Fibroblast of mammary gland (primary cell): Measurements from ENCODE around the gene EFEMP1.

Experiments used
- DNase-seq: peaks from one replicate; pipeline ENCODE4 v3.0.0-alpha.2; 2010; ENCODE audit warnings: low read depth
- H3K4me3 ChIP-seq: 2 replicates; pipeline ENCODE4 v1.5.1; 2011; ENCODE audit warnings: low read depth, mild to moderate bottlenecking, low read length, moderate library complexity; ENCODE audit not compliant: control insufficient read depth
- CTCF ChIP-seq: conservative IDR thresholded peaks from 2 replicates; pipeline ENCODE4 v1.5.1; 2011; ENCODE audit warnings: low read depth, low read length, inconsistent platforms; ENCODE audit not compliant: control insufficient read depth, insufficient read depth

Gene EFEMP1

GRCh38 chr2:55885127-55885943, 38.2 kb downstream of the EFEMP1 start:
- TF ChIP-seq CTCF, result no peak
- peak; percentile 96 for DNase-seq
- H3K4me3 ChIP-seq, result no peak overlapping the region

GRCh38 chr2:55883829-55884228, 39.8 kb downstream of the EFEMP1 start:
- no peak for TF ChIP-seq CTCF
- DNase-seq, result no peak
- no peak overlapping the region for H3K4me3 ChIP-seq

- peak; percentile 58 for DNase-seq
- TF ChIP-seq CTCF, result no peak
- no peak overlapping the region for H3K4me3 ChIP-seq
Observed at GRCh38 chr2:55883357-55883756, 40.2 kb downstream of the EFEMP1 start.

GRCh38 chr2:55882954-55883353, 40.6 kb downstream of the EFEMP1 start:
- no peak for DNase-seq
- TF ChIP-seq CTCF, result no peak
- no peak overlapping the region for H3K4me3 ChIP-seq

- DNase-seq, result no peak
- no peak overlapping the region for H3K4me3 ChIP-seq
- no peak for TF ChIP-seq CTCF
Observed at GRCh38 chr2:55880416-55881143, 43.0 kb downstream of the EFEMP1 start.

GRCh38 chr2:55879976-55880375, 43.6 kb downstream of the EFEMP1 start:
- no peak overlapping the region for H3K4me3 ChIP-seq
- peak; percentile 61 for DNase-seq
- TF ChIP-seq CTCF, result no peak

- peak; percentile 52 for DNase-seq
- no peak for TF ChIP-seq CTCF
- no peak overlapping the region for H3K4me3 ChIP-seq
Observed at GRCh38 chr2:55877087-55877436, 46.5 kb downstream of the EFEMP1 start.
